22Rv1 (cell line): ENCODE measurements around the gene VEGFC.
A peak's percentile ranks its signal among the peaks of the same experiment; 100 is the strongest.

Experiments used
- H3K27ac ChIP-seq: fragments of 450-650 bp; 2 replicates; pipeline ENCODE4 v1.5.1; 2017
- CTCF ChIP-seq: fragments of 450-650 bp; IDR thresholded peaks from 2 replicates; pipeline ENCODE4 v1.5.1; 2017; ENCODE audit warnings: mild to moderate bottlenecking
- ZFX ChIP-seq: fragments of 450-650 bp; IDR thresholded peaks from 2 replicates; pipeline ENCODE4 v1.6.1; 2017; ENCODE audit warnings: antibody characterized with exemption, borderline replicate concordance

Gene VEGFC

GRCh38 chr4:176789955-176790354 is 2.8 kb downstream of the VEGFC start:
- no peak overlapping the region for H3K27ac ChIP-seq

DNA sequence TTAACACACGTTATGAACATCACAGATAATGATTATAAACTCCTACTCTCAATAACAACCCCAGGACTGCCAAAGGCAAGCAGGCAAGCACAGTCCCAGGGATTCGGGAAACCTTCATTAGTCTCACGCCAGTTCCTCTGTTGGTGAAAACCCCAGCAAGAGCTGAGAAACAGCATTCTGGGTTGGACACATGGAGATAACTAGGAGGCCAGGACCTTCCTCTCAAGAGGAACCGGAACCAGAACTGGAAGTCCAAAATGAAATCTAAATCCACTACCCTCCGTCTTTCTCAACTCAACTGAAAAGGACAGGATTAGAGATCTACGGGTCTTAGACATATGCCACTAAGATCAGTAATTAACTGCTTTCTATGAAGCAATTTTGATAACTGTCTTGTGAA is 3.8 kb downstream of the VEGFC start:
- no peak overlapping the region for H3K27ac ChIP-seq

More at GRCh38 chr4:176789955-176790354, 2.8 kb downstream of the VEGFC start:
- peak; percentile 86 for TF ChIP-seq CTCF
- TF ChIP-seq ZFX, result no peak

GRCh38 chr4:176788248-176788647 is 4.5 kb downstream of the VEGFC start:
- TF ChIP-seq ZFX, result no peak
- TF ChIP-seq CTCF, result no peak
- H3K27ac ChIP-seq, result no peak overlapping the region

More for the DNA sequence above, 3.8 kb downstream of the VEGFC start:
- TF ChIP-seq CTCF (no peak), ZFX (no peak)

GRCh38 chr4:176784816-176785215 is 7.9 kb downstream of the VEGFC start:
- TF ChIP-seq ZFX, result no peak
- no peak for TF ChIP-seq CTCF
- no peak overlapping the region for H3K27ac ChIP-seq

DNA sequence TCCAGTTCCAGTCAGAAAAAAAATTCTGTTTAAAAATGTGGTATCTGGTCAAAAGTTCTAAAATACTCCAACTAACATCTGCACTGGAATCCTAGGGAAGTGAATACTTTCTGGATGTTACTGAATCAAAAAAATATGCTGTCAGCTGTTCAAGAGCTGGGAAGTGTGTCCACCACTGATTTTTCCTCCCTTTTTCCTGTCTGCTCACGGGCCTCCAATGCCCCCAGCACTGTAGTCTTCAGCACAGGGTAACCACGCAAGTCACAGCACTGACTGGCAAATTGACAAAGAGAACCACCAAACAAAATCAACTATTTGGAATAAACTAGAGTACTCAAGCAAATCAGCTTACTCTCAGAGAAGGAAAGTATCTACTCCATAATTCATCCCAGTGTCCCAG is 9.9 kb downstream of the VEGFC start:
- no peak for TF ChIP-seq CTCF
- TF ChIP-seq ZFX, result no peak
- H3K27ac ChIP-seq, result no peak overlapping the region

GRCh38 chr4:176782191-176782590 is 10.5 kb downstream of the VEGFC start:
- TF ChIP-seq CTCF (no peak), ZFX (no peak)
- H3K27ac ChIP-seq, result no peak overlapping the region

DNA sequence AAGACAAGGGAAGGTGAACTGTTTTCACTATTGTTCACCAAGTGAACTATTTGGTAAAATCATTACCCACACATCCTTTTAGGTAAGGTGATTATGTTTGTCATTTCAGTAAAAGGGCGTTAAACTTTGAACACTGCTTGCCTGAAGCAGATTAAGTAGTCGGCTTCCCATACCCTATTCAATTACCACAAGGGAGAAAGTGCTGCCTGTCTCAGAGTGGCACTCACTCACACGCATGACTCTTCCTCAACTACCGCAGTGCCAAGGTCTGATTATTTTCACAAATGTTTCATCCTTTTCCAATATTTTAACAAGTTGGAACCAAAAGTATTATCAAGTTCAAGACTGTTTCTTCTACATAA is 11.0 kb downstream of the VEGFC start:
- no peak overlapping the region for H3K27ac ChIP-seq
- TF ChIP-seq CTCF, result no peak
- no peak for TF ChIP-seq ZFX
